ENCODE results near the gene TNK1.
A peak's percentile ranks its signal among the peaks of the same experiment; 100 is the strongest.

Gene TNK1

DNA sequence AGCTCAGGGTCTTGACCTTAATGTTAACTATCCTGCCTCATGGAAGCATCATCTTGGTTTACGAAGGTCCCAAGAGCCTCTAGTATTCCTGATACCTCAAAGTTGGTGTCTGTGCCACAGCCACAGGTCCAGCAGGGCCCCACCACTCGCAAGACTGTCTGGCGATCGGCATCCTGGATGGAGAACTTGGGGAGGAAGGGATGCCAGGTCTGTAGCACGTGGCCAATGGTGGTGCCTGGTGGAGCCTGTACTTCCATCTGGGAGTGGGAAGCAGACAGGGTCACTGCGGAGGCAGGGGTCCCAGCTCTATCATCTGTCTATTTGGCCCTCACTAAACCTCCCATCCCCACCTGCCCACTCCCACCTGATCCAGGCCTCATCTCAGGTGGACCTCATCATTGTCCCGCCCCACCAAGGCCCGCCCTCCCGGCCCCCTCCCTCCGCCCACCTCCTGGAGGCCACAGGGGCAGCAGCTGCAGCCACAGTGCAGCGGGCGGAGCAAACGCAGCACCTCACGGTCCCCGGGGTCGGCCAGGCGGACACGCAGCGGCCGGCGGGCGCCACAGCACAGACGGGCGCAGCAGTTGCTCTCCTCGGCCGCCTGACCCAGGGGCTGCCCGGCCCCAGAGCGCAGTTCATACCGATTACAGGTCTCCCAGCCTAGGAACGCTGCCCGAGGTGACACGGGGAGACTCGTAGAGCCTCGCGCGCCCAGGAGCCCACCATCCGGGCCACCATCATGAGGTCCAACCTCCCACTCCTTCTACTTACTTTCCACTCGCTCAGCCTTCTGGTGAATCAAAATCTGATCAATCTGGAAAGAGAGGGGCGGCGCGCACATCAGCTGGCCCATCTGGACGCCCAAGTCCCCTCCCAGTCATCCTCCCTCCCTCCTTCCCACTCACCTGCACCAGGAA, 12.1 kb downstream of the TNK1 start:
- no peak for DNase-seq

DNA sequence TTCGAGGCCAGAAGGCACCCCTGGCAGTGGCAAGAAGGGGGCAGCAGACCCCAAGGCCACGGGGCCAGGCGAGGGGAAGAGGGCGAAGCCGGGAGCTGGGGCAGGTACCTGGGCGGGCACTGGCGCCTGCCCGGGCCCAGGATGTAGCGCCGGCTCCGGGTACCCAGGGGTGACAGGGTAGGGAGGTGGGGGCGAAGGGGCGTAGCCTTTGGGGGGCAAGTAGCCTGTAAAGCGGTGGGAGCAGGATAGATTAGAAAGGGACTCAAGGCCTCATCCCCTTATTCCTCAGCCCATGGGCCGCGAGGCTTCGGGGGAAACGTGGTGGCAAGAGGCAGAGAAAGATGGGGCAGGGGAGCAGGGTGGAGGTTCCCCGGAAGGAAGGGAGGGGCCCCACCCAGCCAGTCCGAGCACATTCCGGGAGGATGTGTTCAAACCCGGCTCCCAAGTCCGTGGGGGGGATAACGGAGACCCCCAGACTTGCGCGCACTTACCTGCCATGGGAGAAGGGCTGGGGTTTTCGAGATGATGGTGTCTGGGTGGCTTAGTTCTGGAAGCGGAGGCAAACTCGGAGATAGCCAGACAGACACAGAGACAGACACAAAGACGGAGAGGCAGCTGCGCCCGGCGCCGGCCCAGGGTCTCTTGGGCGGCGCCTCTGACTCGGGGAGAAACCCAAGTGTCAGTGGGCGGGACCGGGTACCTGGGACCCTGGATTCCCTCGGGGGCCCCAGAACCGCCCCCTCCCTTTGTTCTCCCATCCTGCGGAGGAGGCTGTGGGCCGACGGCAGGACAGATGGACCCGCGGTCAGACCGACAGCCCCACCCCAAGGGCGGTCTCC, 12.9 kb downstream of the TNK1 start:
- peak; percentile 46 for DNase-seq

DNA sequence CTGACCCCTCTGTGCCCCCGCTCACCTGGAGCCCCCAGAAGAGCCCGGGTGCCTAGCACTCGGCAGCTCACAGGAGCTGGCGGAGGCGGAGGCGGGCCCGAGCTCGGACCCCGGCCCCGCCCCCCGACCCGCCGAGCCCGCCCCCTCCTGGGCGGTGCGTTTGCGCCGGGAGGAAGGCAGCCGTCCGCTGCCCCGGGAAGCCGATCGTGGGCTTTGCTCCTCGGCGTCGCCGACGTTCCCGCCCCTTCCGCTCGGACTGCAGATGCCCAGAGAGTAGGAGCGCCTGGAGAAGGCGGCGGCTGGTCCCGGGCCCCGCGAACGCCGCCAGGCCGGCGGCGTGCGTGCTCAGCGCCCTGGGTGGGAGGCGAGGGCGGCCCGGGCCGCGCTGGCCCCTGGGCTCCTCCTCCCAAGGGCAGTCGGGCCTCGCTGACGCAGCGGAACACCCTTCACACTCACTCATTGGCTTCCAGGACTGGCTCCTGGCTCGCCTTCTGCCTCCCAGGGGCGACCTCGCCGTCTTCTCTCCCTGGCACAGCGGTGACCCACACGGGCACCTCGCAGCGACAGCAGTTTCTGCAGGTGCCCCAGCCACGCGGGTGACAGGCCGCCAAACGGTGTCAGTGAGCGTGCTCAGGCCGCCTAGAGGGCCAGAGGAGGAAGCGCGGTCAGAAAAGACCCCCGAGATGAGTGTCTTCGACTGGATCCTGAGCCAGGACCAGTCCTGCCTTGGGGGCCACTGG, 13.7 kb downstream of the TNK1 start, which contains the start of gene PLSCR3:
Gene PLSCR3 (minus strand): TSS at position 74 of the 740 bp plus-strand sequence. CDS start 415 bp downstream, outside the sequence.
- peak; percentile 87 for DNase-seq

DNA sequence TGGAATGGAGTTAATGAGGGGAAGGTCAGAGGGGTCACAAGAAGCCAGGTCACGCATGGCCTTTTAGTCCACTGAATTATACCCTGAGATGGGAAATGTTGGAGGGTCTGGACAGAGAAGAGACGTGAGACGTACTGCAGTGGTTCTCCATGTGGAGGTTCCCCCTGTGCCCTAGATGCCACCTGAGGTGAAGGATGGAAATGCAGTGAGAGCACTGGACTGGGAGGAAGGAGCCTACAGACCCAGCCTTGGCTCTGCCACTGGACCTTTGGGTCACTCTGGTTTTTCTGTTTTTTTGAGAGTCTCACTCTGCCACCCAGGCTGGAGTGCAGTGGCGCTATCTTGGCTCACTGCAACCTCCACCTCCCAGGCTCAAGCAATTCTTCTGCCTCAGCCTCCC, 15.3 kb downstream of the TNK1 start:
- DNase-seq, result no peak

DNA sequence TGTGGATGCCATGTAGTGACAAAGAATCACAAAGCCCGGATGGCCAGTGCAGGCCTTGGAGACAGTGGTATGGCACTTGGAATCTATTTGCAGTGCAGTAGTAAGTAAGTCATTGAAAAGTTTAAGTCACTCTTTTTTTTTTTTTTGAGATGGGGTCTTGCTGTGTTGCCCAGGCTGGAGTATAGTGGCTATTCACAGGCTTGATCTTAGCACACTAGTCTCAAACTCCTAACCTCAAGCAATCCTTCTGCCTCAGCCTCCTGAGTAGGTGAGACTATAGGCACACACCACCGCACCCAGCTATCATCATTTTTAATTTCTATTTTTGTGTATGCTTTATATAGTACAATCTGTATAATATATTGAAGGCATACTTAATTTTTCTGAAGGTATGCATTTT, 17.7 kb downstream of the TNK1 start:
- DNase-seq, result no peak

DNA sequence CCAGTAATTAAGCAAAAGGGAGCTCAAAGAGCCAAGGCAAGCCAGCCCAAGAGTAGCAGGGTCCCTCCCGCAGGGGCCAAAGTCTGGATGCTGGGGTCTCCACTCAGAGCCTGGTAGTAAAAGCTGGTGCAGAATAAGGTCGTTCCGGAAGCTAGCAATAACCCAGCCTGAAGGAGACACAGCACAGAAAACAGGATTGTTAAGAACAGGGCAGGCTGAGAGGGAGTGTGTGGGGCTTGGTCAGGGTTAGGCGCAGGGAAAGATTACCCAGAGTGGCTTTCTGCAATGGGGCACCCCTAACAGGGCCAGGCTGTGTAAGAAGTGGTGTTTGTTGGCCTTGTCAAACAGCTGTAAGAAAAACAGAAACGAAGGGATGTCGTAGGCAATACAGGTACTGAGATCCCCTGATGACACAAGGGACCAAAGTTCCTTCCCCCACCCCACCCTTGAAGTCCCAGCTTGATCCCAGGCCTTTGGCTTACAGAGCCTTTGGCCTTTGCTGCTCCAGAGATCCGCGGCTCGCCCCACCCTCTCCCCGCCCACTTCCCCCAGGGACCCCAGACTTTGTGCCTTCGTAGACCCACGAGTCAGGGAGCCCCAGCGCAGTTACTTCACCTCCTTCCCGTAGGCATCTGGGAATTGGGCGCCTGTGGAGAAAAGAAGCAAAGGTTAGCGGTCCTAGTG, 22.3 kb downstream of the TNK1 start:
- no peak for DNase-seq

DNA sequence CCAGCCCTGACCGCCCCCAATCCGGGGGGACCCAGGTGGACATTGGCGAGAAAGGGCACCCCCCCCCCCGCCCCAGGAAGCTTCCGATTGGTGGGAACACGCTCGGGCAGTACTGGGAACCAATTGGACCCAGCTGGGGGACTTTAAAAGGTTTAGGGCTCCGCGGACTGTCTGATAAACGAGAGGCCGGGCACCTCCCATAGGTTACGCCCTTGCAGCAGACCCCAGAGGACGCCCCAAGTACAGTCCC, 22.8 kb downstream of the TNK1 start:
- DNase-seq, result no peak

DNA sequence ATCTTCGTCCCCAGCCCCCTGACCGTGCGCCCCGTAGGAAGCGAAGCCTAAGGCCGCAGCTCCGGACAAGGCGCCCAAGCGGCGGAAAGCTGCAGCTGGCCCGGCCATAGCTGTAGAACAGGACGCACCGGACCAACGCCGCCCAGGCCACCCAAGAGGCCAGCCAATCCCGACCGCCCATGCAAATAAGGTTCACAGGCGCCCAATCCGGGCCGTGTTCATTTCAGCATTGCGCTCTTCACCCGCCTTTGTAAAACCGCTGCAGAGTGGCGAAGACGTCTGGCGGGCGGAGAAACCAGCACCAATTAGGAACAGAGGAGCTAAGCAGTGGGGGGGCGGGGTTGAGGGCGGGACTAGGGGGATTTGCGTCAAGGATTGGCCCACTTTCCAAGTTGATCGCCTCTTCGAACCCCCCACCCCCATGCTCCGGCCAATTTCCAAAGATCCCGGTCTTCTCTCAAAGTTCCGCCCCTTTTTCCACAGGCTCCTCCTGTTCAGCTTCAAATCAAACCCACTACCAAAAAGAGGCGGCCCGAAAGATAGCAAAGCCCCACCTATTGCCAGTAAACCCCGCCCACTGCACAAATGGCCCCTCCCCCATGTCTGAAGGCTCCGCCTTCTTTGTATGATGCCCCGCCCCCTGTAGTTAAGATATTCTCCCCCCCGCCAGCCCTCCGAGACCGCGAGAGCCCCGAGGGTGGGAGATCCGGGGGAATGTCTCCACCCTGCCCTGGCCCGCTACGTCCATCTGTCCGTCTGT, 23.3 kb downstream of the TNK1 start, which contains the start of gene TMEM256:
Gene TMEM256 (minus strand): TSS at position 121 of the 760 bp plus-strand sequence. CDS start 13 bp downstream, at position 108.
- DNase-seq, result peak; percentile 96

DNA sequence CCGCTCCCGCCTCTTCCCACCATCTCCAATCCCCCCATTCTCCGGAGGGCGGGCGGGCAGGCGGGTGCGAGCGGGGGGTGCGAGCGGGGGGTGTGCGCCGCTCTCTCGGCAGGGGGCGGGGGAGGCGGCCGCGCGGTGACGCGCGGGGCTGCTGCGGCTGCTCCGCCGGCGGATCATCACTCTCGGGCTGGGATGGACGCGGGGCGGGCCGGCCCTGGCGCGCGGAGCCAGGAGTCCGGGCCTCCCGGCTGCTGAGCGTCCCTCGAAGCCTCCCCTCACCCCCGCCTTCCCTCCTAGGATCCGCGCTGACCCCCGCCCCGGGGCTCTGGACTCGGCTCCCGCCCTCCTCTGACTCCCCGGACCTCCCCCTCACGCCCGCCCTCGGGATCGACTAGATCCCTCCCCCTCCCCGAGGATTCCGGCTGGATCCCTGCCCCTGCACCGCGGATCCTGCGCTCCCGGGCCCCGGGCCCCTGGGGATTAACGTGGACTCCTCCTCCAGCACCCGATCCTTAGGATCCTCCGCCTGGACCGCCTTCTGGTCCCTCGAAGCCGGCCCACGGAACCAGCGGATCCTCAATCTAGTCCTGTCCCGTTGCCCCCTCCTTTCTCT, 24.0 kb downstream of the TNK1 start:
- DNase-seq, result peak; percentile 69

DNA sequence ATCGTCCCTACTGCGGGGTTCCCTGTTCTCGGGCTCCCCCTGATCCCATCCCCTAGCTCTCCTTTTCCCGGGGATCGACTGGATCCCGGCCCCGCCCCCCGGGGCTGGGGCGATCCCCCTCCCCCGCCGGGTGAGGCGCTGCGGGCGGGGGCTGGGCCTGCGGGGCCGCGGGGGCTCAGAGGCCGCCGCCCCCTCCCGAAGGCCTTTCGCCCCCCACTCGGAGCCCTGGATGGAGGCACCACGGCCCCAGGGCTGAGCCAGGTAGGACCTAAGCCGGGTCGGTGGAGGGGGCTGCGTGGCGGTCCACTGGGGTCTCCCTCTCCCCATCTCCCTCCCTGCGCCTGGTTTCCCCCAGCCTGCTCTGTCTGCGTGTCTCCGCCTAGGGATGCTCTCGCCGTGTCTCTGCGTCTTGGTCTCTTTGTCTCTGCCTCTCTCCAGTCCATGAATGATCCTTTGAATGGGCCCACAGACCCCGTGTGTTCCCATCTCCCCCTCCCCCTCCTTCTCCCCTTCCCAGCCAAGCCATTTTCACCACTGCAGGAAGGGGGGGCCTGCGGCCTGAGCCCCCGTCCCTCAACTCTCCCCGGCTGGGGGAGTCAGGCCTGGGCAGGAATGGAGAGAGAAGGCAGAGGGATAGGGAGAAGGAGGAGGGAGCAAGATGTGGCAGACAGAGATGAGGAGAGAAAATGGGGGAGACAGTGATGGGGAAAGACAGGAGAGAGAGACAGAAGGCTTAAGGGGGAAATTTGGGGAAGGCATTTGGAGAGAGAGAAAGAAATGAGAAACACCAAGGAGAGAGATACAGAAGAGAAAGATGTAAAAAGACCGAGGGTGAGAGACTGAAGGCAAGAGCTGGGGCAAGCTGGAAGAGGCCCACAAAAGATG, 24.7 kb downstream of the TNK1 start:
- DNase-seq, result no peak

DNA sequence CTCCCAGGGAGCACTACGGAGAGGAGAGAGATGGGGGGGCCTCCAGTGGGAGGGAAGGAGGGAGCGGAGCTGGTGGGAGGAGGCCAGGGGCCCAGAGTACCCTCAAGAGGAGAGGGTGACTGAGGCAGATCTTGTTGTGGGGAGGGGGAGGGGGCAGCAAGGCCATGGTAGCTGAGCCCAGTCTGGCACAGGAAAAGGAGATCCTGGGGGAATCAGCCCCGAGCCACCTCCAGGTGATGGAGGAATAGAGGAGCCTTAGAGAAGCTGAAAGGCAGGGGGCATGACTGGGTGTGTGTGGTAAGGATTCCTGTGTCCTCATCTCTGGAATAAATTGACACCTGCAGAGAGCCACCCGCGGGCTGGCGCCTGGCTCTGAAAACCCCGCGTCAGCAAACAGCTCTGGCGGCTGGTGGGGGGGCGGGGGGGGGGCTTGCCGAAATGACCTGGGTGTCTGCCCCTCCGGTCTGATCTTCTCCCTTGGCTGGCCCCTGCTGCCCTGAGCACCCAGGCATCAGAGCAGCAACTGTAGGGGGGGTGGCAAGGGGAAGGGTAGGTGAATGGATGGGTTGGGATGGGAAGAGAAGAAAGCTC, 25.4 kb downstream of the TNK1 start:
- peak; percentile 26 for DNase-seq

DNA sequence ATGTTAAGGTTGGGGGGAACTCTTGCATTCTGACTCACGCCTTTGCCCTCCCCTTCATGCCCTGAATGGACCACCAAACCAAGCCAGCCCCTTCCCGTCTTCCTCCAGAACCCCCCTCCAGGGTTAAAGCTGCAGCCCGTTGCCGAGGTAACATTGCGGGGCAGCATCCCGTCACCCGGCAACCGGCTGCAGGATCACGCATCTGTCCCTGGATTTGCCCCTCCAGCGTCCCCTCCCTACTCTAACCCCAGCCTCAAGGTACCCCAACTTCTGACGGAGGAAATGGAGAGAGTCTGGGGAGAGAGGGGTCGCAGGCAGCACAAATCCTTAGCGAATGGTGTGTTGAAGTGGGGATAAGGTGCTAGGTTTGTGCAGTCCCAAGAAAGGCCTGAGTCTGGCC, 26.2 kb downstream of the TNK1 start:
- DNase-seq, result no peak

DNA sequence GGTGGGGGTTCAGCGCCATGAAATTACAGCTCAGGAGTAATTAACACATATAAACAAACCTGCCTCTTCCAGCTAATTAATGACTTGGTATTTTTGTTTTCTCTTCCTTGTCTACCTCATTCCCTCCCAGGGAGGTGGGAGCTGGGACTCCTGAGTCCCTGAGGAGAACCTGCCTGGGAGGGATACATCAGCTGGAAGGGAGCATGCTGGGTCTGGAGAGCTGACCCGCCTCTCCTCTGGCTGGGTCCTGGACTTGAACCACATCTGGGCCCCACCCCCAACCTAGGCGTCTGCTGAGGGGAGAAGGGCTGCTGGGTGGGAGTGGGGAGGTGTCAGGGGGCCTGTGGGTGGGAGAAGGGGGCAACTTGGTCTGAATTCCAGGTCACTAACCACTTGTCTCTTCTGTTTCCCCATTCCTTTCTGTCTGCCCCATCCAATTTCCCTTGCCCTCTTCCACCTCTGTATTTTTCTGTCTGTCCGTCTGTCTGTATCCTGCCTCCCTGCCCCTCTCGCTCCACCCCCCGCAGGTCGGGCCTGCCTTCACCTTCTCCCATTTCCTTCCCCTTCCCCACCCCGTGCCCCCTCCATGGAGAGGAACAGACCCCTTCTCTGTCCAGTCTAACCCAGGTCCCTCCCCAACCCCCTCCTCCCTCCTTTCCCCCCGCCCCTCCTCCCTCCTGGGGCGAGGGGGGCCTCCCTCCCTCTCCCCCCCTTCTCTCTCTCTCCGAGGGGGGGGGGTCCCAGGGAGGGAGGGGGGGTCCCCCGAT, 26.8 kb downstream of the TNK1 start, which contains the start of gene NLGN2:
Gene NLGN2 (plus strand): TSS at position 361 of the 767 bp plus-strand sequence. CDS start 411 bp downstream, outside the sequence.
- no peak for DNase-seq

DNA sequence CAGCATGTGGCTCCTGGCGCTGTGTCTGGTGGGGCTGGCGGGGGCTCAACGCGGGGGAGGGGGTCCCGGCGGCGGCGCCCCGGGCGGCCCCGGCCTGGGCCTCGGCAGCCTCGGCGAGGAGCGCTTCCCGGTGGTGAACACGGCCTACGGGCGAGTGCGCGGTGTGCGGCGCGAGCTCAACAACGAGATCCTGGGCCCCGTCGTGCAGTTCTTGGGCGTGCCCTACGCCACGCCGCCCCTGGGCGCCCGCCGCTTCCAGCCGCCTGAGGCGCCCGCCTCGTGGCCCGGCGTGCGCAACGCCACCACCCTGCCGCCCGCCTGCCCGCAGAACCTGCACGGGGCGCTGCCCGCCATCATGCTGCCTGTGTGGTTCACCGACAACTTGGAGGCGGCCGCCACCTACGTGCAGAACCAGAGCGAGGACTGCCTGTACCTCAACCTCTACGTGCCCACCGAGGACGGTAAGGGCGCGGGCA, 27.4 kb downstream of the TNK1 start:
- DNase-seq, result no peak

DNA sequence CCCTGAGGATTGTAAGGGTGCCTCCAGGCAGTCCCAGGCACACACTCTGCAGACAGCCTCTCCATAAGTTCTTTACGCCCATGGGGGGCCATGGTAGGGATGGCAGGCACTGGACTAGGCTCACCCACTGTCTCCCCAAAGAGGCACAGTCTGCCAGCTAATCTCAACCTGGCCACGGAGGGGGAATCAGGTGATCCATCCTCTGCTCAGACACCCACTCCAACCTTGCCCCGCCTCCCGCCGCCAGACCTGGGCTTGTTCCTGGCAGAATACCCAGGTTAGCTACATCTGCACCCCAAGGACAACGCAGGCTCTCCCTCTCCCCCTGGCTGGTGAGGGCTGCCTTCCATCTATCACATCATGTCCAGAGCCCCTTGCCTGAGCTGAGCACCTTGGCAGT, 28.0 kb downstream of the TNK1 start:
- no peak for DNase-seq

DNA sequence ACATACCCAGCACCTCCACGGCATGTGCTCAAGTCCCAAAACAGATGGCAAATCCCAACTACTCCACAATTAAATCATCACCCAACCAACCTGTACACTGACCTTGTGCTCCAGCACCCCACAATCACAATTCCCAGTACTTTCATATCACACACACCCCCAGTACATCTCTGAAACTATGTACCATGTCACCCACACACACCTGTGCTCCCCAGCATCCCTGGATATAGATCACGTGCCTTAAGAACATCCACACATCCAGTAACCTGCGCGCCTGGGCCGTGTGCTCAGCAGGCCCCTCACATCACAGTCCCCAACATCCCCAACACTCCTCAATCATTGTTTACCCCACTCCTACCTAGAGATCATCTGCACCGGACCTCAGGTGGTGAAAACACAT, 28.8 kb downstream of the TNK1 start:
- DNase-seq, result no peak

DNA sequence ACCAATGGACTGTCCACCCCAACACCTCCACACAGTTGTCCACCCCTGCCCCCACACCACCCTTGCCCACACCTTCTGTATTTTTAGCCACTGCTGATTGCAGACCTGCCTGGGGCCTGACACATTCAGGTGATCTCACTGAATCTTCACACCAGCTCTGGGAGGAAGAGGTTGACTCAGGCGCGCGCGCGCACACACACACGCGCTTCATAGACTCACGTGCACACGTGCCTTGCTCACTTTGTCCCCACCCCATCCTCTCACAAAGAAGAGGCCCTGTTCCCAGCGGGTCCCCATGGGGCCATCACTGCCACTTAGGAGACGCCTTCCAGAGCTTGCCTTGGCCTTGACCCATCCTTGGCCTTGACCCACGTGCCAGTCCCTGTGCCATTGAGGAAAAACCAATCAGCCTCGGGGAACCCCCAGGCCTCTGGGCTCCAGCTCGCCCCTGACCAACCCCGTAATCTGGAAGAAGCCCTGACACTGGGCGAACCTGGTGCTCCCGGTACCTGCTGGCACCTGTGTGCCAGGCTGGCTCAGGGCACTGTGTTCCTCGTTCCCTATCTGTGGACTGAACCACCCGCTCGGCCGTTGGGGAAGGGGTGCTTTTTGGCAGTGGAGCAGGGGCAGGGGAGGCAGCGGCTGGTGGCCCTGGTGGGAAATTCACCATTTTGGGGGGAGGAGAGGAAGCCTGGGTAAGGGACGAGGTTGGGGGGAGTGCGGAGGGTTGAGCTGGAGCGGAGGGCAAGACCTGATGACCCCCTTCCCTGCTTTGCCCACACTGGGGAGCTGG, 29.9 kb downstream of the TNK1 start:
- DNase-seq, result no peak

DNA sequence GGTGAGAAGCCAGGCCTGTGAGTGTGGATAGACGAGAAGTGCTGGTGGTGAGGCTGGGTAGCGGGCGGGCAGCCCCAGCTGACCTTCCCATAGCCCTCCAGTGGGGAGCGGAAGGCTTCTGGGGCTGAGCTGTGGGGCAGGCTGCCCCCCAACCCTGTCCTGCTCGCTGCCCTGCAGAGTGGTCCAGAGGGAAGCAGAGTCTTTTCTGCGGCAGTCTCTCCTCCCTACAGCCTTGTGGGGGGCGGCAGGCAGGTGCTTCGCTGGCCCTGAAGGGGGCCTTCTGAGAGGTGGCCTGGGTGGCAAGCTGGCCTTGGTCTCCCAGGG, 30.5 kb downstream of the TNK1 start:
- DNase-seq, result no peak
